CD4-positive, alpha-beta T cell treated with Interferon gamma for 1 hour (primary cell): ENCODE results near the gene LACRT.
"Not testable (repeated sequence)": the region's sequence is repeated elsewhere in the genome, so short reads cannot be mapped to it uniquely, and the experiment has no call there.

Experiments used
- DNase-seq: peaks from one replicate; pipeline ENCODE4 v3.0.0-alpha.2; 2020

Gene LACRT

GRCh38 chr12:54634795-54635194 is at the start of gene LACRT:
Gene LACRT (minus strand): TSS chr12:54634895. CDS start chr12:54634841, 54 bp downstream.
- DNase-seq = no peak

GRCh38 chr12:54683398-54683797 is 48.7 kb upstream of the LACRT start:
- no peak for DNase-seq

DNA sequence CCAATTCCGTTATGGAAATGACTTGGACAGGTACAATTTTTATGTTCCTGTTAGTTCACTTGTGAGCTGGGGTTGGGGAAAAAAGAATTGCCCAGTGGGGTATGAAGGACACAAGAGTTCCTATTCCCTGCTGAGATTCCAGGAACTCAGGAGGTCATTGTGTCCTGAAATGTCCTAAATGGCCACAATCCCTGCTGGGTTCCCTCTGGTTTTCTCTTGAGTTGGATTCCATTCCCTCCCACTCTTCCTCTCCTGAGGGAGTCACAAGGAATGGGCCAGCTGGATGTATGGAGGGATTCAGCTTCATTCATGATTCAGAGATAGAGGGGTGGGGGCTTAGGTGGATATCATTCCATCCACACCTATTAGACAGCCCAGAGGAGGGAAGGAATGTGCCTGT is 48.0 kb upstream of the LACRT start:
- no peak for DNase-seq

- DNase-seq = no peak
Observed at GRCh38 chr12:54680374-54680773, 45.7 kb upstream of the LACRT start.

DNA sequence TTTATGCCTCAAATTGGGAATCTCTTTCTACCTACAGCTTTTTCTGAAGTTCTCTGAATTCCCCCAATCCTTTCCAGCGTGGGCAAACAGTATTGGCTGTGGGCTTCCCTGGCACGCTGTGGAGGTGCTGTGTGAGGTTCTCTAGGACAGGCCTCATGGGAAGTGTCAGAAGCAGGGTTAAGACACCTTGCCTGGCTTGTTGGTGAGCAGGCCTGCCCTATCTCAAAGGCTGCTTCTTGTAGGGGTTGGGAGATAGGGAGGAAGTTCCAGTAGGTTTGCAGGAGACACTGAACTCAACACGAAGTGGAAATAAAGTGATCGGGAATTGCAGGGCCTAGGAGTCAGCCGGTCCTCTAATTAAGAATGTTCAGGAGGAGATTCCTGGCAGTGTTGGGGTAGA is 43.4 kb upstream of the LACRT start:
- no peak for DNase-seq

- DNase-seq = no peak
Observed at GRCh38 chr12:54667945-54668344, 33.2 kb upstream of the LACRT start.

DNA sequence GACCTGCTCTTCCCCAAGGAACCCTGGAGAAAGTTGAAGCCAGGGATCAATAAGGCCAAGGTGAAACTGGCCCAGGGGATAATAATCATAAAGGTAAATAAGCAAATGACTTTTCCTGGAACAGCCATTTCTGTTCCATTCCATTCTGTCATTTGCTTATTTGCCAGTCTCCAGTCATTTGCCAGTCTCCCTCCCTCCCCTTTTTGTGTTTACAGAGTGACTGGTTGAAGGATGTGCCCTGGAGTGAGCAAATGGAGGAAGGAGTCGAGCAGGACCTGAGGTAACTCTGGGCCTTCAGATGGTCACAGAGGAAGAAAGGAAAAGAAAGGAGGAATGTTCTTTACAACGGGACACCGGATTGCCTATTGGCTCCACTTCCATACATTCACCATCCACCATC is 31.3 kb upstream of the LACRT start:
- DNase-seq = no peak

DNA sequence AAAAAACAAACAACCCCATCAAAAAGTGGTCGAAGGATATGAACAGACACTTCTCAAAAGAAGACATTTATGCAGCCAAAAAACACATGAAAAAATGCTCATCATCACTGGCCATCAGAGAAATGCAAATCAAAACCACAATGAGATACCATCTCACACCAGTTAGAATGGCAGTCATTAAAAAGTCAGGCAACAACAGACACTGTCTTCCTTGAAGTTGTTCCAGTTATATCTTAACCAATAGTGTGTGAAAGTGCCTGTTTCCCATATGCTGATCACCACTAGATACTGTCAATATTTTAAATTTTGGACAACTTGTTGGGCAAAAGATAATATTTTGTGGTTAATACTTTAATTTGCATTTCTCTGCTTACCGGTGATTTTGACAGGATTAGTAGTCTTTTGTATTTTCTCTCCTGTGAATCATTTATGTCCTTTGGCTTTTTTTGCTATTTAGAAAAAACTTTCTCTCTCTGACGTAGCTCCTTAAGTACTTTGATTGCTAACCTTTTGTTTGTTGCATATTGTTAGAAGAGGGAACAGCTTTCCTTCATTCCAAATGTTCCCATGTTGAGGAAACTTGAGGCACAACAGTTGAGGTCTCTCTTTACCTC is 30.4 kb upstream of the LACRT start:
- DNase-seq = not testable (repeated sequence)

GRCh38 chr12:54663603-54664002 is 28.9 kb upstream of the LACRT start:
- no peak for DNase-seq

DNA sequence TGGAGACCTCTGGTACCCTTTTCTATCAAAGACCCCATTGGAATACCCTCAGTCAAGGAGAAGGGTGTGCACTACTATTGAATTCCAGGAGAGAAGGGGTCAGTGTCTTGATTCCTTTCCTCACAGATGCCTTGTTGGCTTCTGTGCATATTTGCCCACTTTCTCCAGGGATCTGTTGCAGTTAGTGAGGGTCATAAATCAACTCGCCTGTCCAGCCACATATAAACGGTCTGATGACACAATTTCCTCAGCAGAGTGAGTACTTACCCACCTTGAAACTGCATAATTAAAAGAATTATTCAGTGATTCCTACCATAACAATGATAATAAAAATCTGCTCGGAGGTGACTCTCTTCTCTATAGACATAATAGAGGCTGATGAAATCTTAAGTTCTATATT is 27.3 kb upstream of the LACRT start:
- no peak for DNase-seq

- no peak for DNase-seq
Observed at GRCh38 chr12:54661048-54661447, 26.4 kb upstream of the LACRT start.

DNA sequence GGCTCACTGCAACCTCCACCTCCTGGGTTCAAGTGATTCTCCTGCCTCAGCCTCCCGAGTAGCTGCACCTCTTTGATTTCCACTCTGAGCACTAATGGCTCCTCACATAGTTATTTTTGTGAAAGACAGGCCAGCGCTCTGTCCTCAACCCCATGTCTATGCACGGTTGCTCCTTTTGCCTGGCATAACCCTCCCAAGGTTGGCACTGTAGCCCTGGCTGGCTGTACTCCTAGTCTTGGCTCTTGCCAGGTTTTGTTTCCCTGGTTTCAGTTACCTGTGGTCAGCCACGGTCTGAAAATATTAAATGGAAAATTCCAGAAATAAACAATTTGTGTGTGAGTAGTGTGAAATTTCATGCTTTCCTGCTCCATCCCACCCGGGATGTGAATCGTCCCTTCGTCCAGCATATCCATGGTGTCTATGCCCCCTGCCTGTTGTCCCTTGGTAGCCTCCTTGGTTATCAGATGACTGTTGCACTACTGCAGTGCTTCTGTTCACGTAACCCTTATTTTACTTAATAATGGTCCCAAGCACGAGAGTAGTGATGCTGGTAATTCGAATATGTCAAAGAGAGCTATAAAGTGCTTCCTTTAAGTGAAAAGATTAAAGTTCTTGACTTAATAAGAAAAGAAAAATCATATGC is 25.7 kb upstream of the LACRT start:
- DNase-seq = no peak

DNA sequence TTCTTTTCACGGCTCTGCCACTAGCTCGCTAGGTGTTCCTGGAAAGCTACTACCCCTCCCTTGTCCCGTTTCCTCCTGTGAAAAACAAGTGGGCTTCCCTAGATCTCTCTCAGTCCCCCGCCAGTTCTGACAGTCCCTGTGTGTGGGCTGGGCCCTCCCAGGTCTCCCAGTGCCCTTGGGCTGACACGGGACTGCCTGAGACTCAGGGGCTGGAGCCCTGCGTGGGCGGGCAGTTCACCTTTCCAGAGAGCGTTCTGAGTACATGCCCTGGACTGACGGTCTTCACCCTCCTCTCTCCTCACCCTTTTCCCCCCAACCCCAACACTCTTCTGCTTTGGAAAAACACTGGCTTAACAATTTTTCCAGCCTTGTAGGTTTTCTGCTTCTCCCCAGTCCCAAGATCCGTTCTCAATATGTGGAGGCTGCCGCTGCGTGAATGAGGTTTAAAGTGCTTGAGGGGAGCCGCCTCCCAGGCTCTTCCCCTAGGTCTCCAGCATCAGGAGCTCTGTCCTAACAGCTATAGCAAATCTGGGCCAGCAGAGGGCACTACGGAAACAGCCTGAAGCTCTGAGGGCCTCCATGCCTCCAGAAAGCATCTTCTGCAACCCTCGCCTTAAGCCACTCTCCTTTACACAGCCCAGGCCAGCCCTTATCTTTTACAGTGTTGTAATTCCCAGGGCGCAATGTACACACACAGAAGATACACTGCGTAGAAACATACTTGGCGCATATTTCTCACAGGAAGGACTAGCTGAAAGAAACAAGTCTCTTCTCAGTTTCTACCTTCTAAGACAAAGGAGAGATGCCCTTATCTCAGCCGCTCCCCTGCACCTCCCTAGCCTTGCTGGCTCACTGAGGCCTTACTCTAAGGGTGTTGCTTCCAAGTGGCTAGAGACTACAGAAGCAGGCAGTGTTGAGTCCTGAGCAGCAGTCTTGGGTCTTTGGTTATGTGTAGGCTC is 23.9 kb upstream of the LACRT start:
- peak; percentile 13 for DNase-seq

GRCh38 chr12:54657105-54657607 is 22.5 kb upstream of the LACRT start:
- DNase-seq = no peak

DNA sequence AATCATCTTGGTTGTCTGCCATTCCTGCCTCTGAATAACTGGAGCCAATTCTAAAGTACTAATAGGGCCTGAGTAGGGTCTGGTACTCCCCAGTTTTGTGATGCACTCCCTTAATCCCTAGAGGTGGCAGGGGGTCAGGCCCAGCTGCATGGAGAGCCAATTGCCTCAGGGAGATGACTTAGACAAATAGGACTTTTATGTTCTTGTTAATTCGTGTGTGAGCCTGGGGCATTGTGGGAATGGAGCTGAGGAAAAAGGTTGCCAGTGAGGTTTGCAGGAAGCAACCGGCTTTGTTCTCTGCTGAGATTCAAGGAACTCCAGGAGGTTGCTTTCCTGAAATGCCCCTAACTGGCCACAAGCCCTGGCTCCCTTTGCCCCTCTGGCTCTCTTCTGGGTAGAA is 20.2 kb upstream of the LACRT start:
- DNase-seq = no peak

DNA sequence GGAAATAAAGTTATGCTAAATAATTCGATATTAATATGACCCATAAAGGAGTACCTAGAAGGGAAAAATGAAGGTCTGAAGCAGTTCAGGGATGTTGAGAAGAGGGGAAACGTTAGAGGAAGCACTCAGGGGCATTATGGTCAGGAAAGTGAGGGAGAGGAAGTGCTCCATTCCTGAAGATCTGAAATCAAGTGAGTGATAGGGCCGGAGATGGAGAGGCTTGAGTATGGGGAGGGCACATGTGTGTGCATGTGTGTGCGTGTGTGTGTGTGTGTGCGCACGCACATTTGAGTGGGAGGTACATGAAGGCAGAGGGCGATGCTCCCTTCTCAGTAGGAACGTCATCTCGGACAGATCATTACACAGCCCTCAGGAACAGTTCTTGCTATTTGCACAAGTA is 18.3 kb upstream of the LACRT start:
- DNase-seq = no peak

DNA sequence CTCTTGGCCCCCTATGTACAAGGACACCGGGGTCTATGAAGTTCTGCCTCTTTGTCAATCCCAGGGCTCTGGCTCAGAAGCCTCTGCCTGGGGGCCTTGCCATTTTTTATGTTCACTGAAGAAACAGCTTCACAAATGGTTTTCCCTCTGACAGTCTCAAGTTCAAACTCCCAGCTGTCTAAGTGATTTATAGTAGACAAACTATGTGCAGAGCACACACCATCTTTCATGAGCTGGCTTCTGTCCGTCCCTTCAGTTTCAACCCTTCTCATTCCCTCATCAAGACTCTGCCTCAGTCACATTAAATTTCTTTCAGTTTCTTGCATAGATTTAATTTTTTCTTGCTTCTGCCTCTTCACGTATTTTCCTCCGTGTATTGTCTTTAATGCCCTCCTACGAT is 16.2 kb upstream of the LACRT start:
- no peak for DNase-seq

GRCh38 chr12:54650409-54650808 is 15.7 kb upstream of the LACRT start:
- DNase-seq = no peak

- no peak for DNase-seq
Observed at GRCh38 chr12:54649825-54650224, 15.1 kb upstream of the LACRT start.

- no peak for DNase-seq
Observed at GRCh38 chr12:54648265-54648664, 13.6 kb upstream of the LACRT start, which contains the start of gene DCD. Gene DCD (minus strand): TSS chr12:54648365. CDS start chr12:54648303, 62 bp downstream.

DNA sequence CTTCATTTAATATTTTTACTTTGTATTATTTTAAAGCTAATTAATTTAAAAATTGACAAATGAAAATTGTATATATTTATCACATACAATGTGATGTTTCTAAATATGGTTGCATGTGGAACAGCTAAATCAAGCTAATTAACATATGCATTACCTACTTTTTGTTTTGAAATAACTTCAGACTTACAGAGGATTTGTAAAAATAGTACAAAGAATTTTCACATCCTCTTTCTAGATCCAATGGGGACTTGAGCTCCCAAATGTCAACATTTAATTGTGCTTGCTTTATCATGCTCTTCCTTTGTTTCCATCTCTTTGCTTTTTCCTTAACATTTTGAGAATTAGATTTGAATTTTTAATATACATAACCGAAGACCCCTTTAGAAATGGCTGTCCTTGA is 6.9 kb upstream of the LACRT start:
- no peak for DNase-seq

GRCh38 chr12:54641089-54641488 is 6.4 kb upstream of the LACRT start:
- DNase-seq = no peak

DNA sequence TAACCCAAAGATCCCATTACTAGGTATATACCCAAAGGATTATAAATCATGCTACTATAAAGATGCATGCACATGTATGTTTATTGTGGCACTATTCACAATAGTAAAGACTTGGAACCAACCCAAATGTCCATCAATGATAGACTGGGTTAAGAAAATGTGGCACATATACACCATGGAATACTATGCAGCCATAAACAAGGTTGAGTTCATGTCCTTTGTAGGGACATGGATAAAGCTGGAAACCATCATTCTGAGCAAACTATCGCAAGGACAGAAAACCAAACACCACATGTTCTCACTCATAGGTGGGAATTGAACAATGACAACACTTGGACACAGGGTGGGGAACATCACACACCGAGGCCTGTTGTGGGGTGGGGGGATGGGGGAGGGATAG is 4.4 kb upstream of the LACRT start:
- DNase-seq = not testable (repeated sequence)
